Measurements from ENCODE around the gene CPNE4.

CPNE4 gene

GRCh38 chr3:131831608-131832007, 203.2 kb downstream of the CPNE4 start:
- no peak overlapping the region for H3K27ac ChIP-seq
- TF ChIP-seq CTCF (IDR thresholded peaks at IDR 0.05; ENCODE audit: low read depth, low read length) = no peak
- no peaks in the 10 kb centered on the region for H3K27me3 ChIP-seq (ENCODE audit: insufficient read depth, low read depth, severe bottlenecking)
- H3K4me3 ChIP-seq (ENCODE audit: low read depth, low read length) = no peak overlapping the region
- no peaks in the 10 kb centered on the region for H3K9me3 ChIP-seq (ENCODE audit: severe bottlenecking)
- DNase-seq = no peak
- no peaks in the 10 kb centered on the region for H3K36me3 ChIP-seq

- H3K4me3 ChIP-seq (ENCODE audit: low read depth, low read length) = no peak overlapping the region
- no peak overlapping the region for H3K27ac ChIP-seq
- no peaks in the 10 kb centered on the region for H3K36me3 ChIP-seq
Observed at GRCh38 chr3:131821191-131821762, 213.5 kb downstream of the CPNE4 start.

GRCh38 chr3:131819381-131820055, 215.3 kb downstream of the CPNE4 start:
- H3K27me3 ChIP-seq (ENCODE audit: insufficient read depth, low read depth, severe bottlenecking) = no peaks in the 10 kb centered on the region
- DNase-seq = no peak
- H3K9me3 ChIP-seq (ENCODE audit: severe bottlenecking) = no peaks in the 10 kb centered on the region
- no peak overlapping the region for H3K27ac ChIP-seq
- no peaks in the 10 kb centered on the region for H3K36me3 ChIP-seq
- TF ChIP-seq CTCF (IDR thresholded peaks at IDR 0.05; ENCODE audit: low read depth, low read length) = no peak
- no peak overlapping the region for H3K4me3 ChIP-seq (ENCODE audit: low read depth, low read length)

More at GRCh38 chr3:131821191-131821762, 213.5 kb downstream of the CPNE4 start:
- TF ChIP-seq CTCF (IDR thresholded peaks at IDR 0.05; ENCODE audit: low read depth, low read length) = no peak
- no peaks in the 10 kb centered on the region for H3K27me3 ChIP-seq (ENCODE audit: insufficient read depth, low read depth, severe bottlenecking)
- DNase-seq = no peak
- H3K9me3 ChIP-seq (ENCODE audit: severe bottlenecking) = no peaks in the 10 kb centered on the region

GRCh38 chr3:131812433-131812832, 222.4 kb downstream of the CPNE4 start:
- no peak overlapping the region for H3K27ac ChIP-seq
- no peak for TF ChIP-seq CTCF (IDR thresholded peaks at IDR 0.05; ENCODE audit: low read depth, low read length)
- H3K9me3 ChIP-seq (ENCODE audit: severe bottlenecking) = no peaks in the 10 kb centered on the region
- H3K4me3 ChIP-seq (ENCODE audit: low read depth, low read length) = no peak overlapping the region
- no peak for DNase-seq
- H3K36me3 ChIP-seq = no peaks in the 10 kb centered on the region
- no peaks in the 10 kb centered on the region for H3K27me3 ChIP-seq (ENCODE audit: insufficient read depth, low read depth, severe bottlenecking)

GRCh38 chr3:131811481-131811880, 223.3 kb downstream of the CPNE4 start:
- no peaks in the 10 kb centered on the region for H3K9me3 ChIP-seq (ENCODE audit: severe bottlenecking)
- no peak for TF ChIP-seq CTCF (IDR thresholded peaks at IDR 0.05; ENCODE audit: low read depth, low read length)
- no peak overlapping the region for H3K27ac ChIP-seq
- H3K36me3 ChIP-seq = no peaks in the 10 kb centered on the region
- H3K4me3 ChIP-seq (ENCODE audit: low read depth, low read length) = no peak overlapping the region
- H3K27me3 ChIP-seq (ENCODE audit: insufficient read depth, low read depth, severe bottlenecking) = no peaks in the 10 kb centered on the region
- DNase-seq = no peak

GRCh38 chr3:131807822-131808221, 227.0 kb downstream of the CPNE4 start:
- Histone ChIP-seq H3K27me3 (ENCODE audit: insufficient read depth, low read depth, severe bottlenecking) (no peaks in the 10 kb centered on the region), H3K36me3 (no peaks in the 10 kb centered on the region), H3K4me3 (ENCODE audit: low read depth, low read length) (no peak overlapping the region), H3K9me3 (ENCODE audit: severe bottlenecking) (no peaks in the 10 kb centered on the region), H3K27ac (no peak overlapping the region)
- no peak for TF ChIP-seq CTCF (IDR thresholded peaks at IDR 0.05; ENCODE audit: low read depth, low read length)
- no peak for DNase-seq

Data from WERI-Rb-1 (cell line).